GM18498 (cell line): ENCODE results near the gene CCDC187.

ENCODE experiments used
- ATAC-seq: cut with Tn5 transposase; IDR thresholded peaks from one replicate; pipeline ENCODE4 v1.9.1; 2021; ENCODE audit warnings: mild to moderate bottlenecking, moderate library complexity; ENCODE audit not compliant: unreplicated experiment

Gene CCDC187

DNA sequence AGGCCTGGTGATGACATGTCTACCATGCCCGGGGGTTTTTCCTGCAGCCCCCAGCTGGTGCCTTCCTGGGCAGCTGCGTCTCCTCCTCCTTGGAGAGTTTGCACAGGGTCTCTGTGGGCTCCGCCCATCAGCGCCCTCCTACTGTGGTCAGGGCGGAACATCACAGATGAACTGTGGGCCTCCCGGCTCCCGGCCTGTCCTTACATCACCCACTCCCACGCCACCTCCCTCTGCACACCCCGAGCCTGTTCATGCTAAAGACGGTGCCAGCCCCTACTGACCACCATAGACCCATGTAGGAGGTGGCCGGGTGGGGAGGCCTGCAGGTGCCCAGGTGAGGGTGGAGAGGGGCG lies 36.0 kb upstream of the CCDC187 start:
- ATAC-seq = no peak

DNA sequence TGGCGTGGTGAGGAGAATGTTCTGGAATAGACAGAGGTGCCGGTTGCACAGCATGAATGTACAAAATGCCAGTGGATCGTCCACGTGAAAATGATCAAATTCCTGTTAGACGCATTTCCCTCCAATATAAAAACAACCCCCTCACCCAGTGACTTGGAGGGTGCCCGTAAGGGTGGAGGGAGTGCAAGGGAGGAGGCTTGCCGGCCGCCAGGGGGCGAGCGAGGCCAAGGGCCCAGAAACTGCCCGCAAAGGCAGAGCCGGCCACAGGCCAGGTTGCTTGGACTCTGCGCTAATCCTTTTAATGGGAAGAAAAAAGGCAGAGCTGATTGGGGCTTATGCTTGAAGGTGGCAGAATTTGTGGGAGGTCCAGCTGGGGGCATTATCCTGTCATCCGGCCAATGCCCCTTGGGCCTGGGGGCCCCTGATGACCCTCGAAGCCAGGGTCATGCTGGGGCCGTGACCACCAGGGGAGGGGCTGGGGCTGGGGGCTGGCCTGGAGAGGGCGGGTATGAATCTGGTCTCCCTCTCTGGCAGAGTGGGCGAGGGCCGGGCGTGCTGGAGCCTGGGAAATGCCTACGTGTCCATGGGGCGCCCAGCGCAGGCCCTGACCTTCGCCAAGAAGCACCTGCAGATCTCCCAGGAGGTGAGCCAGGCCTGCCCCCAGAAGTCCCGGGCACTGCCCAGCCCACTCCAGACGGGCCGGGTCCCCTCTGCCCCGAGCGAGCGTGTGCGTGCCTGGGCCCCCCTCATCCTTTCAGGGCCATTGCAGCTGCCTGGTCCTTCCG lies 35.5 kb upstream of the CCDC187 start:
- ATAC-seq = no peak

- no peak for ATAC-seq
Observed at GRCh38 chr9:136338511-136338910, 34.6 kb upstream of the CCDC187 start.

- no peak for ATAC-seq
Observed at GRCh38 chr9:136337416-136338395, 33.8 kb upstream of the CCDC187 start.

GRCh38 chr9:136336881-136337280 lies 33.0 kb upstream of the CCDC187 start:
- ATAC-seq = no peak

DNA sequence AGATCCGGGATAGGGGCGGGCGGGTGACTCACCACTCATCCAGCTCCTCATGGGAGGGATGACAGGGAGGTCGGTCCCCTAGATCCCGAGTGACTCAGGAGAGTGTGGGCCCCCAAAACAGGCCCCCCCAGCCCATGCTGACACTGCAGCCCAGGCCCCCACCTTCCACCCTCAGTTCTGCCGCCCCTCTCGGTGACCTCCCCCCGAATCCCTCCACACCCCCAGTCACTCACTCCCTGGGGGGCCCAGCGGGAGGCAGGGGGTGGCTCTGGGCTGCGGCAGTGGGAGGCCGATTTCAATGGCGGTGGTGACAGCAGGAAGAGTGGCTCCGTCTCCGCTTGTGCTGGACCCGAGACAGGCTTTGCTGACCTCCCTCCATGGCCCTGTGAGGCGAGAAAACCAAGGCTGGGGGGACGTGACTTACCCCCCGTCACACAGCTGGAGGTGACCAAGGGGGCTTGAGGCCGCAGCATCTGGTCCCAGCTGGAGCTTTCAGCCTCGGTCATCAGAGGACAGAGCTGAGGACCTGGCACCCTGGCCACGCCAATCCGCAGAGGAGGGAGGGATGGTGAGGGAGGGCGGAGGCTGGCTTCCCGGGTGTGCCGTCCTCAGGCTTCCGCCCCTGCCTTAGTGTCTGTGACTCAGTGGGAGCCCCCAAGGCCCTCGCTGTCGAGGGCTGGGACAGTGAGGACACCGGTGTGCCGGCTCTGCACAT lies 32.4 kb upstream of the CCDC187 start:
- ATAC-seq = no peak

DNA sequence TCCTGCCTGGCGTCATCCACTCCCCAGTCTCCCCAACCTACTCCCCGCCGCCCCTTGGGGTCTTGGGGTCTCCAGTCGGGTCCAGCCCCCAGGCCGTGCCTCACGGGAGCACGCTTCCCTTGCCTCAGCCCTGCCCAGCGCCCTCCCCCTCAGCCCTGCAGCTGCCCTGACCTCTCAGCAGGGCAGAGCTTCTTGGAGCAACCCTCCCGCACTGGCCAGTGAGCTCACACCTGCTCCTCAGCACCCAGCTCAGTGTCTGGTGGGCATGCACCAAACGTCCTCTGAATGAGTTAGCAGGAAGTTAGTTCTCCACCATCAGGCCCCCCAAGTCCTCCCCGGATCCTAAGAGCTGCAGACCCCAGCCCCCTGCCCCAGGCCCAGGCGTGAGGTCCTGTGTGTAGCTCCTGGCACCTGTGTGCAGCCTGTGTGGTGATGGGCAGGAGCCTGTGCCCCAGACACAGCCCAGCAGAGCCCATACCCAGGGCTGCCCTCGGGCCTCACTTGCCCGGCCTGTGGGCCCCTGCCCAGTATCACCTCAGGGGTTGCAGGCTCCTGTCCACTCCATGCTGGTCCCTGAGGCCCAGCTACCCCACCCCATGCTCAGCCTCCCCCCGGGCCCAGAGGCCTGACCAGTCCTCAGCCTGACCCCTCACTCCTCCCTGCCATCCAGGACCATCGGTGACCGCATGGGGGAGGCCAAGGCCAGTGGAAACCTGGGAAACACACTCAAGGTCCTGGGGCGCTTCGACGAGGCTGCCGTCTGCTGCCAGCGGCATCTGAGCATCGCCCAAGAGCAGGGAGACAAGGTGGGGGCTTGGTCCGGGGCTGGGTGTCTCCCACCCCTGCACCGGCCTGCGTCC lies 31.6 kb upstream of the CCDC187 start:
- no peak for ATAC-seq

DNA sequence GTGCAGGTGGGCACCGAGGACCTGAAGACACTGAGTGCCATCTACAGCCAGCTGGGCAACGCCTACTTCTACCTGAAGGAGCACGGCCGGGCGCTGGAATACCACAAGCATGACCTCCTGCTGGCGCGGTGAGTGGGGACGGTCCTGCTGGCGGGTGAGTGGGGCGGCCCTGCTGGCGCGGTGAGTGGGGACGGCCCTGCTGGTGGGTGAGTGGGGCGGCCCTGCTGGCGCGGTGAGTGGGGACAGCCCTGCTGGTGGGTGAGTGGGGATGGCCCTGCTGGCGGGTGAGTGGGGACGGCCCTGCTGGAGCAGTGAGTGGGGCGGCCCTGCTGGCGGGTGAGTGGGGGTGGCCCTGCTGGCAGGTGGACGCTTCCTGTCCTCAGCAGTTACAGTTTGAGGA lies 30.6 kb upstream of the CCDC187 start:
- ATAC-seq = no peak

GRCh38 chr9:136333486-136333885 lies 29.6 kb upstream of the CCDC187 start:
- ATAC-seq = no peak

DNA sequence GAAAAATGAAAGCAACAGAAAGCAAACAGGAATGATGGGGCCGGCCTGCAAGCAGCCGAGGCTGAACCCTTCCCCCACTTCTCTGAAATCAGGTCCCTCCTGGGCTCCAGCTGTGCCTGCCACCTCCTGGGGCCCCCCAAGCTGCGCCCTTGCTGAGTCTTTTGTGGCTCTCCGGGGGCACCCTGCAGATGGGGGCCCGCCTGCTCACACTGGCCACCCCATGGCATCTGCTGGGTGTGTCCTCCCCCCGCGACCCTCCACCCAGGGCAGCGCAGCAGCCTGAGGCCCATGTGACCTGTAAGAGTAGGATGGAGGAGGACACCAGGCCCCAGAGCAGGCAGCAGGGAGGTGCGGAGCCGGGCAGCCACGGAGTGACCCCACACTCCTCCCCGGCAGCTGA lies 29.2 kb upstream of the CCDC187 start:
- no peak for ATAC-seq

DNA sequence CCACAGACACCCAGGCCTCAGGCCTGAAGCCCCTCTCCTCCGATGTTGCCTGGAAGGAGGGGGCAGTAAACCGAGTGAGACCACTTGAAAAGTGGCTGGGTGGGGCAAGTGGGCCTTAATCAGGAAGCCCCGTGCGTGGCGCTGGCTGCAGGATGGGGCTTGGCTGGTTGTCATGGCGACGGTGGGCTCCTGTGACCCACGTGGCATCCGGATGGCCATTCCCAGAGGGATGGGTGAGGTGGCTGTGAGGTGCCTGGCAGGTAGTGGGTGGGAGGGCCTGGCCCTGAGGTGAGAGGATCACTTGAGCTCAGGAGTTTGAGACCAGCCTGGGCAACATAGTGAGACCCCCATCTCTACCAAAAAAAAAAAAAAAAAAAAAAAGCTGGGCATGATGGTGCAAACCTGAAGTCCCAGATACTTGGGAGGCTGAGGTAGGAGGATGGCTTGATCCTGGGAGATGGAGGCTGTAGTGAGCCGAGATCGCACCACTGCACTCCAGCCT lies 28.6 kb upstream of the CCDC187 start:
- ATAC-seq = no peak

DNA sequence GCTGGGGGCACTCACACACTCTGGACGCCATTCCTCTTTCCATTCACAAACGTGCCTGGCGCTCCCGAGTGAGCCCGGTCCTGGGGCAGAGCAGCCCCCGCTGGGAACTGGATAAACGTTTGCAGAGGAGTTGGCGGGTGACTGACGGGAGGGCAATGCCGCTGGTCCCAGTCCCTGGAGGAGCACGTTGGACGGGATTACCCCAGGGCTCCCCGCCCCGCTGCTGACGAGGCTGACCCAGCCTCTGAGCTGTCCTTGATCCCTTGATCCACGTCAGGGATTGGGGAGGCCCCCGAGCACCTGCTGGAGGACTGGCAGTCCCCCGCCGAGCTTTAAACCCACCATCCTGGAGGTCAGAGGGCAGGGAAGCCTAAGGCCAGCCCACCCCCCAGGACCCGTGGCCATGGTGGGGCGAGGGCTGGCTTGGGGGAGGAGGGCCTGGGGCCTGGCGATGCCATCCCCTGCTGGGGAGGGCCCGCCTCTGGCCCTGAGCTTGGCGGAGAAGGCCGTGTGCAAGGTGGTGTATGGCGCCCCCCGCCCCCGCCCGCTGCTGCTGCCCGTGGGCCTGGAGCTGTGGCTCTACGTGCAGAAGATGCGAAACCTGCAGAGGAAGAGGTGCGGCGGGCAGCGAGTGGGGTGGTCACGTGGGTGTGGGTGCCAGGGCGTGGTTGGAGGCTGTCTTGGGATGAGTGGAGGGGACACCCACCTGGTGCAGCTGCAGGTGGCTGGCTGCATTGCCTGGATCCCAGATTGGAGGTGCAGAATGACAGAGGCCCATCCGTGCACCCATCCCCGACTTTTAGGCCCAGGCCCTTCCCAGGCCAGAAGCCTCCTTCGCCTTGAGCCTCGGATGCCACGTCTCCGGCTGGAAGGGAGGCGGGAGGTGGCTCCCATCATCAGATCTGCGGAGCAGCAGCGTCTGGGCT lies 27.9 kb upstream of the CCDC187 start:
- ATAC-seq = no peak

DNA sequence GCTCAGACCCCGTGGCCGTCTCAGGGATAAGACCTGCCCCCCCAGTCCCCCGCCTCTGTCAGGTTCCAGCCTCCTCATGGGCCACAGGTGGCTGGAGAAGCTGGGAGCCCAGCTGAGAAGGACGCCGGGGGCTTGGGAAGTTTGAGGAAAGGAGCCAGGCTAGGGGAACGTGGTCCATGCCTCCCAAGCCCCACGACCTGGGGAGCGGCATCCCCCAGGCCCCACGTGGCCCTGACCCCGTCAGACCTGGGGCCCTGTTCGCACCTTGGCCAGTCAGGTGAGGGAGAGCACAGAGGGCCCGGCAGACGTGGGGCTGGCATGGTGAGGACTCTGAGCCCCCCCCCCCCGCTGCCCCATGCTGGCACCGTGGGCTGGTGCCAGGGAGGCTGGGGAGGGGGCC lies 27.1 kb upstream of the CCDC187 start:
- no peak for ATAC-seq

DNA sequence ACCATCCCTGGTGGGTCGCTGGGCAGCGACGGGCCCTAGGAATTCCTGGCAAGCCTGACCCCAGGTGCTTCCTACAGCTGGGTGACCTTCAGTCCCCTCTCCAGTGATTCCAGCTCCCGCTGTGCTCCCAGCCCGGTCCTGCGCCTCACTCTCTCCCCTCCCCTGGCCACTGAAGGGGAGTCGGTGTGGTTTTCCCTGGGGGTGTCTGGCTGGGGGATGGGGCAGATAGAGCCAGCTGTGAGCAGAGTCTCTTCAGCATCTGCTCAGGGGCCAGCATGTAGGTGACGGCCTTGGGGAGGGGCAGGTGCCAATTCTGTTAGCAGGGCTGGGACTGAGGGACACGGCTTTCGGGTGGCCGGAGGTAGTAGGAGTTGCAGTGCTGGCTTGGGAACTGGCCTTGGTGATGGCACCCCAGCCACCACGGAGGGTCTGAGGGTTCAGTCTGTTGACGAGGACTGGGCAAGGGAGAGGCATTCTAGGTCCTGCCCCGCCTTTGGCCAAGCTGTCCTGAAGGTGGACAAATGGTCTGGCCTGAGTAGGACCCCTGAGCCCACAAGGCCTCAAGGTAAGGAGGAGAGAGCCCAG lies 26.6 kb upstream of the CCDC187 start:
- ATAC-seq = no peak

DNA sequence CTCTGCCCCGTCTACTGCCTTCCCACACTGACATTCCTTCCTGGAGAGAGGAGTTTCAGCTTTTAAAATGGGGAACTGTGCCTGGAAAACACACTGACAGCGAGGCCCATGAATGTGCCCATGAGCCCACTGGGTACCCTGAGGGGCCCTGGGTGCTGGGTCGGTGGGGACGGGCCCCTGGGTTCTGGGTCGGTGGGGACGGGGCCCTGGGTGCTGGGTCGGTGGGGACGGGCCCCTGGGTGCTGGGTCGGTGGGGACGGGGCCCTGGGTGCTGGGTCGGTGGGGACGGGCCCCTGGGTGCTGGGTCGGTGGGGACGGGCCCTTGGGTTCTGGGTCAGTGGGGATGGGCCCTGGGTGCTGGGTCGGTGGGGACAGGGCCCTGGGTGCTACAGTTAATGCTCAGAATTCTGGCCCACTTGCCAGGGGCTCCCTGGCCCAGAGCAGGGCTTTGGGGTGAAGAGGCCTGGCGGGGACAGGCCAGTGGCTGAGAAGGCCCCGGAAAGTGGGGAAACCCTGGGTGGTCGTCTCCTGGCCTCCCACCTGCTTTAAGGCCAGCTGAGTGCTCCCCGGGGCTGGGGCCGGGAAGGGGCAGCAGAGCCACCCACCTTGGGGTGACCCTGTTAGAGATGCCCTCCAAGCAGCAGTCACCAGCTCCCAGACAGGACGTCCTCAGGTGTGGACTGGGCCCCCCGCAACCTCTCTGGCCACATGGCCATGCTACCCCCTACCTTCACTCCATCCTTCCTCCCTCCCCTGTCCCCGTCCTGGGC lies 25.9 kb upstream of the CCDC187 start:
- ATAC-seq = no peak

GRCh38 chr9:136329211-136329627 lies 25.3 kb upstream of the CCDC187 start:
- no peak for ATAC-seq

GRCh38 chr9:136328622-136329041 lies 24.7 kb upstream of the CCDC187 start:
- ATAC-seq = no peak

GRCh38 chr9:136328011-136328621 lies 24.2 kb upstream of the CCDC187 start:
- no peak for ATAC-seq
